Ishikawa (cell line): ENCODE data around the gene HPSE.

Experiments
- CEBPB ChIP-seq: IDR thresholded peaks from 2 replicates; pipeline ENCODE4 v1.6.1; 2012
- EGR1 ChIP-seq: IDR thresholded peaks from 2 replicates; pipeline ENCODE4 v1.6.1; 2012
- EP300 ChIP-seq: IDR thresholded peaks from 2 replicates; pipeline ENCODE4 v1.6.1; 2012; ENCODE audit warnings: borderline replicate concordance
- FOXM1 ChIP-seq: IDR thresholded peaks from 2 replicates; pipeline ENCODE4 v1.6.1; 2012; ENCODE audit warnings: low read depth, borderline replicate concordance
- RAD21 ChIP-seq: IDR thresholded peaks from 2 replicates; pipeline ENCODE4 v1.6.1; 2012; ENCODE audit warnings: low read depth
- REST ChIP-seq: IDR thresholded peaks from 2 replicates; pipeline ENCODE4 v1.6.1; 2012; ENCODE audit warnings: low read depth, mild to moderate bottlenecking
- TAF1 ChIP-seq: IDR thresholded peaks from 2 replicates; pipeline ENCODE4 v1.6.1; 2012; ENCODE audit warnings: low read depth, mild to moderate bottlenecking
- TEAD4 ChIP-seq: IDR thresholded peaks from 2 replicates; pipeline ENCODE4 v1.6.1; 2012
- YY1 ChIP-seq: IDR thresholded peaks from 2 replicates; pipeline ENCODE4 v1.6.1; 2012; ENCODE audit warnings: low read depth
- ZBTB7A ChIP-seq: IDR thresholded peaks from 2 replicates; pipeline ENCODE4 v1.6.1; 2012; ENCODE audit warnings: low read depth

GRCh38 chr4:83251447-83251830 lies 83.2 kb downstream of the HPSE start:
- TF ChIP-seq EGR1 (no peak), REST (no peak), CEBPB (no peak), ZBTB7A (no peak), EP300 (no peak), FOXM1 (no peak), TAF1 (no peak), RAD21 (no peak), TEAD4 (no peak), YY1 (no peak)
